HCT116 (cell line): ENCODE results near the gene CDH4. TPM values are rescaled to one million over a fixed set of nuclear protein-coding genes. Genes with fewer than 3 reads are reported as not detected.

Experiments used
- ATAC-seq: fragments of 200-7000 bp; cut with Tn5 transposase; 2 replicates; pipeline ENCODE4 v1.9.1; 2020; ENCODE audit warnings: mild to moderate bottlenecking, moderate library complexity
- BruUV-seq: library from RNA; stranded (reverse); fragments of 400-500 nt; replicated peaks from 2 replicates; lab custom pipeline; 2021; lab: Mats Ljungman, UMichigan
- CTCF ChIA-PET: fragments of 300-600 bp; sonication (Branson Sonifier 250); formaldehyde crosslinking; loops from one replicate; lab custom pipeline; 2021; ENCODE audit warnings: antibody characterized with exemption; lab: Charles Lee
- POLR2A ChIA-PET: fragments of 300-600, 350-600 bp; sonication (Branson Sonifier 250); formaldehyde crosslinking; loops from one replicate; lab custom pipeline; 2021; ENCODE audit warnings: antibody characterized with exemption; lab: Charles Lee
- RAD21 ChIA-PET, 2 experiments: fragments of 300-600 bp; sonication (Branson Sonifier 250); formaldehyde crosslinking; loops; one replicate each; lab custom pipeline; 2023; ENCODE audit warnings: low total read pairs in 2 of 2; ENCODE audit not compliant: uncharacterized antibody in 2 of 2, unreplicated experiment in 2 of 2, low non-redundant PET in 1 of 2; lab: Charles Lee
- DNase-seq: peaks from one replicate; pipeline ENCODE4 v3.0.0-alpha.2; 2010; ENCODE audit warnings: low read depth, low spot score
- H2AFZ ChIP-seq: fragments of 200-600 bp; shearing (Covaris generic), sonication (generic); 2 replicates; pipeline ENCODE4 v1.6.1; 2017; ENCODE audit warnings: low read depth, mixed run types, mixed read lengths, antibody characterized with exemption, low read length; ENCODE audit not compliant: poor library complexity, severe bottlenecking
- H3K27ac ChIP-seq: 2 replicates; pipeline ENCODE4 v1.5.1; 2012; ENCODE audit warnings: low read depth, low read length
- H3K27me3 ChIP-seq: fragments of 200-600 bp; sonication (generic); 2 replicates; pipeline ENCODE4 v1.6.1; 2016; ENCODE audit warnings: mixed run types, low read length, mixed read lengths; ENCODE audit not compliant: insufficient read depth
- H3K36me3 ChIP-seq, 2 experiments: fragments of 200-500 bp in 1 of 2; fragments of 200-600 bp in 1 of 2; sonication (Bioruptor generic) in 1 of 2; sonication (generic) in 1 of 2; 2 replicates each; pipeline versions ENCODE4 v1.5.1 to v1.6.1; 2014 to 2016; ENCODE audit warnings: low read length in 2 of 2, inconsistent platforms in 1 of 2, mixed read lengths in 1 of 2, mixed run types in 1 of 2; ENCODE audit not compliant: insufficient read depth in 2 of 2, control insufficient read depth in 1 of 2
- H3K4me1 ChIP-seq, 2 experiments: fragments of 200-600 bp in 1 of 2; sonication (generic) in 1 of 2; 2 replicates each; pipeline versions ENCODE4 v1.5.1 to v1.6.1; 2012 to 2017; ENCODE audit warnings: low read length in 2 of 2, inconsistent platforms in 1 of 2, mild to moderate bottlenecking in 1 of 2, mixed read lengths in 1 of 2, mixed run types in 1 of 2, moderate library complexity in 1 of 2; ENCODE audit not compliant: insufficient read depth in 2 of 2, control insufficient read depth in 1 of 2
- H3K4me2 ChIP-seq: fragments of 200-600 bp; sonication (generic); 2 replicates; pipeline ENCODE4 v1.6.1; 2017; ENCODE audit warnings: mixed run types, low read length, mixed read lengths
- H3K4me3 ChIP-seq, 2 experiments: fragments of 200-600 bp in 1 of 2; sonication (generic) in 1 of 2; replicated peaks in 1 of 2; 2 replicates each; pipeline ENCODE4 v1.5.1; 2011 to 2016; ENCODE audit warnings: low read length in 2 of 2, control low read depth in 1 of 2, low read depth in 1 of 2, mild to moderate bottlenecking in 1 of 2, mixed read lengths in 1 of 2, mixed run types in 1 of 2
- H3K79me2 ChIP-seq: fragments of 200-600 bp; sonication (generic); 2 replicates; pipeline ENCODE4 v1.6.1; 2017; ENCODE audit warnings: mild to moderate bottlenecking, mixed run types, low read length, moderate library complexity, mixed read lengths; ENCODE audit not compliant: insufficient read depth
- H3K9ac ChIP-seq: fragments of 200-600 bp; sonication (generic); 2 replicates; pipeline ENCODE4 v1.6.1; 2016; ENCODE audit warnings: low read length, mixed read lengths
- H3K9me2 ChIP-seq: fragments of 200-600 bp; sonication (generic), shearing (Covaris generic); 2 replicates; pipeline ENCODE4 v1.6.1; 2017; ENCODE audit warnings: mixed run types, mild to moderate bottlenecking, moderate library complexity; ENCODE audit not compliant: insufficient read depth
- H3K9me3 ChIP-seq, 2 experiments: fragments of 200-500 bp in 1 of 2; fragments of 200-600 bp in 1 of 2; sonication (Bioruptor generic) in 1 of 2; sonication (generic) in 1 of 2; 2 replicates each; pipeline ENCODE4 v1.6.1; 2014 to 2017; ENCODE audit warnings: low read length in 2 of 2, mixed read lengths in 2 of 2, inconsistent platforms in 1 of 2, low read depth in 1 of 2, mild to moderate bottlenecking in 1 of 2, mixed run types in 1 of 2, moderate library complexity in 1 of 2; ENCODE audit not compliant: control insufficient read depth in 1 of 2, insufficient read depth in 1 of 2
- H4K20me1 ChIP-seq: fragments of 200-600 bp; sonication (generic), shearing (Covaris generic); 2 replicates; pipeline ENCODE4 v1.6.1; 2017; ENCODE audit warnings: mixed run types, mild to moderate bottlenecking, moderate library complexity; ENCODE audit not compliant: insufficient read depth
- ELF1 ChIP-seq: IDR thresholded peaks from 2 replicates; pipeline ENCODE4 v1.6.1; 2012; ENCODE audit warnings: low read depth, borderline replicate concordance
- EZH2phosphoT487 ChIP-seq: fragments of 200-600 bp; IDR thresholded peaks from 2 replicates; pipeline ENCODE4 v1.6.1; 2018; ENCODE audit warnings: antibody characterized with exemption, borderline replicate concordance
- FOSL1 ChIP-seq: IDR thresholded peaks from 2 replicates; pipeline ENCODE4 v1.6.1; 2012; ENCODE audit warnings: low read depth
- POLR2A ChIP-seq: IDR thresholded peaks from 2 replicates; pipeline ENCODE4 v1.7.0; 2011; ENCODE audit warnings: borderline replicate concordance; ENCODE audit not compliant: insufficient read depth, insufficient read length; ENCODE audit errors: extremely low read depth
- RAD21 ChIP-seq: IDR thresholded peaks from 2 replicates; pipeline ENCODE4 v1.6.1; 2012; ENCODE audit warnings: low read depth, mild to moderate bottlenecking
- ZFX ChIP-seq: fragments of 450-650 bp; IDR thresholded peaks from 2 replicates; pipeline ENCODE4 v1.6.1; 2017
- ZNF274 ChIP-seq: fragments of 200-500 bp; sonication (Bioruptor generic); IDR thresholded peaks from 2 replicates; pipeline ENCODE4 v1.6.1; 2014; ENCODE audit warnings: mild to moderate bottlenecking, low read depth, low read length, inconsistent platforms
- intact Hi-C: fragments of 100-400 bp; cut with micrococcal nuclease; formaldehyde crosslinking; loops from 2 replicates; pipeline ENCODE4 v1.10.0; 2022
- total RNA-seq: library from RNA; stranded (reverse); gene quantifications from one replicate; pipeline ENCODE4 v1.2.1, GENCODE V29; 2021; ENCODE audit not compliant: unreplicated experiment
- TF ChIP-seq, protein P1 (sequence below), 3 experiments: fragments of 200-600 bp in 1 of 3; sonication (generic) in 1 of 3; IDR thresholded peaks in 2 of 3; conservative IDR thresholded peaks in 1 of 3; 2 replicates each; pipeline ENCODE4 v1.5.1; 2012 to 2017; ENCODE audit warnings: low read depth in 2 of 3, low read length in 2 of 3, antibody characterized with exemption in 1 of 3, borderline replicate concordance in 1 of 3, control low read depth in 1 of 3, mild to moderate bottlenecking in 1 of 3, mixed read lengths in 1 of 3, mixed run types in 1 of 3, moderate library complexity in 1 of 3; ENCODE audit not compliant: insufficient read depth in 1 of 3

CDH4 gene
- total RNA-seq, 1 experiment from 2014 or later: not detected

DNA sequence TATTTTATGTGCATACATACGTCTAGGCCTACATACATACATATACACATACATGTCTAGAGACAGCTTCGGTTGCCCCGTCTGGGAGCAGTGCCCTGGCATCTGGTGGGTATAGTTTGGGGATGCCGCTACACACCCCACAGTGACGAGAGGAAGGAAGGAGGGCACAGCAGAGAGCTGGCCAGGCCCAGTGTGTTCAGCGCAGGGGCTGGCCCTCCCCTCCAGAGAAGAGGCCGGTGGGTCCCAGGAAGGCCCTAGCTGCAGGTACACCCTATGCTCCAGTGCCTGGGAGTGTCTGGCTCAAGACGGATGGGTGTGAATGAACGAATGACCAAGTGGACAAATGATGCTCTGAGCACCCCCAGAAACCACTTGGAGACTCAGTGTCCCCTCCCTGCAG lies 284.6 kb downstream of the CDH4 start:
- no peak overlapping the region for H3K4me2 ChIP-seq
- BruUV-seq: no TSS peak
- H3K9ac ChIP-seq: no peak overlapping the region
- H3K79me2 ChIP-seq: no peaks in the 10 kb centered on the region
- H3K4me1 ChIP-seq: no peaks in the 10 kb centered on the region
- ChIA-PET POLR2A (no interaction called here), RAD21 (no interaction called here), CTCF (no interaction called here)
- intact Hi-C loops: no loop called here
- no peak overlapping the region for H2AFZ ChIP-seq
- TF ChIP-seq, protein P1, sequence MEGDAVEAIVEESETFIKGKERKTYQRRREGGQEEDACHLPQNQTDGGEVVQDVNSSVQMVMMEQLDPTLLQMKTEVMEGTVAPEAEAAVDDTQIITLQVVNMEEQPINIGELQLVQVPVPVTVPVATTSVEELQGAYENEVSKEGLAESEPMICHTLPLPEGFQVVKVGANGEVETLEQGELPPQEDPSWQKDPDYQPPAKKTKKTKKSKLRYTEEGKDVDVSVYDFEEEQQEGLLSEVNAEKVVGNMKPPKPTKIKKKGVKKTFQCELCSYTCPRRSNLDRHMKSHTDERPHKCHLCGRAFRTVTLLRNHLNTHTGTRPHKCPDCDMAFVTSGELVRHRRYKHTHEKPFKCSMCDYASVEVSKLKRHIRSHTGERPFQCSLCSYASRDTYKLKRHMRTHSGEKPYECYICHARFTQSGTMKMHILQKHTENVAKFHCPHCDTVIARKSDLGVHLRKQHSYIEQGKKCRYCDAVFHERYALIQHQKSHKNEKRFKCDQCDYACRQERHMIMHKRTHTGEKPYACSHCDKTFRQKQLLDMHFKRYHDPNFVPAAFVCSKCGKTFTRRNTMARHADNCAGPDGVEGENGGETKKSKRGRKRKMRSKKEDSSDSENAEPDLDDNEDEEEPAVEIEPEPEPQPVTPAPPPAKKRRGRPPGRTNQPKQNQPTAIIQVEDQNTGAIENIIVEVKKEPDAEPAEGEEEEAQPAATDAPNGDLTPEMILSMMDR (IDR thresholded peaks at IDR 0.05 in 2 of 3, conservative IDR thresholded peaks at IDR 0.05 in 1 of 3; ENCODE audit: borderline replicate concordance in 1 of 3, insufficient read depth in 1 of 3, low read depth in 2 of 3, low read length in 2 of 3): no peak
- no peak for TF ChIP-seq ELF1
- TF ChIP-seq RAD21: no peak
- TF ChIP-seq ZNF274: no peak
- H3K36me3 ChIP-seq: no peaks in the 10 kb centered on the region
- H3K9me2 ChIP-seq: no peaks in the 10 kb centered on the region
- no peaks in the 10 kb centered on the region for H4K20me1 ChIP-seq
- no peak overlapping the region for H3K4me3 ChIP-seq
- no peaks in the 10 kb centered on the region for H3K9me3 ChIP-seq
- DNase-seq (no peak), ATAC-seq (no peak)
- no peak overlapping the region for H3K27ac ChIP-seq
- no peaks in the 10 kb centered on the region for H3K27me3 ChIP-seq

DNA sequence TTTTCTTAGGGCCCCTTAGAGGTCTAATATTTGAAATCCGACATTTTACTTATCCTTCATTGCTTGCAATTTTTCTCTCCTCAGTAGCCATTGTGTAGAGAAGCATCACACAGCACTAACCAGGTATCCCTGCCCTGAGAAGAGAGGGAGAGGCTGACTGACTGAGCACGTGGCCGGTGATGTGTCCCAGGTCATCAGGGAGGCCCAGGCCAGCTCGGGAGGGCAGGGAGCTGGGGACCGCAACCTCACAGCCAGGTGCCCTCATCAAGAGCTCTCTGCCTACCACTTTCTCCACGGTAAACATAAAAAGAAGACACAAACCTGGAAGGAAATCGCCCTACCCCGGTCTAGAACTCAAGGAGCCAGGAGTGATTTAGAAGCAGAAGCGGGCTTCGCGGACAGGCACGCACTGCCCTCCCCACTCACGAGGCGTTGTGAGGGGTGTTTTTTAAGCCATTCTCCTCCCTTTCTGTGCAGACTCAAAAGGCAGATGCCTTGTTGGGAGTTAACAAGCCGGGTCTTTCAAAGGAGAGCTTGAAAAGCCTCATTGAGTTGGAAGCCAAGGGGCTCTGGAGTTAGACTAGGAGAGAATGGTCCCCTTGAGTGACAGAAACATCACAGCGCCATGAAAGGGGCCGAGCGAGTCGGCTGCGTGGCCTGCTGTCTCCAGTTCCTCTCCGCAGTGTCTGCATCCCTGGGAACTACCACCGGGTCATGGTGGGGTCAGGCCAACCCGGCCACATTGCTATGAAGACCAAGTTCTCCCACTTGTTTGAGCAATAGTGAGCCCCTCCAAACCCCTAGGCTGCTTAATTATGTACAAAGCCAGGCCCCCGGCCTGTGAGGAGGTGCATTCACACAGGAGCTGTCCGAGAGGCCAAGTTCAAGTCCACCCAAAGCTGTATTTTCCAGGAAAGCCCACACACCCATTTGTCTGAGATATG lies 285.4 kb downstream of the CDH4 start:
- no peaks in the 10 kb centered on the region for H3K9me3 ChIP-seq
- no peak overlapping the region for H3K4me2 ChIP-seq
- no peak overlapping the region for H2AFZ ChIP-seq
- no peak overlapping the region for H3K9ac ChIP-seq
- DNase-seq: no peak
- ChIA-PET CTCF (no interaction called here), RAD21 (no interaction called here), POLR2A (no interaction called here)
- H3K27ac ChIP-seq: no peak overlapping the region
- intact Hi-C loops: no loop called here
- ATAC-seq: no peak
- no peaks in the 10 kb centered on the region for H3K79me2 ChIP-seq
- H3K4me1 ChIP-seq: no peaks in the 10 kb centered on the region
- no peak for TF ChIP-seq EZH2phosphoT487
- no peak for TF ChIP-seq FOSL1
- no peak for TF ChIP-seq POLR2A
- TF ChIP-seq, protein P1 (IDR thresholded peaks at IDR 0.05 in 2 of 3, conservative IDR thresholded peaks at IDR 0.05 in 1 of 3; ENCODE audit: borderline replicate concordance in 1 of 3, insufficient read depth in 1 of 3, low read depth in 2 of 3, low read length in 2 of 3): no peak
- no peak for TF ChIP-seq ZFX
- no peaks in the 10 kb centered on the region for H3K9me2 ChIP-seq
- no peak overlapping the region for H3K4me3 ChIP-seq
- no peaks in the 10 kb centered on the region for H3K27me3 ChIP-seq
- H4K20me1 ChIP-seq: no peaks in the 10 kb centered on the region
- no peaks in the 10 kb centered on the region for H3K36me3 ChIP-seq
- BruUV-seq: no TSS peak
